A549 treated with CORT108297 at 1 μM for 4 hours (cell line): ENCODE data around the gene GSC. TPM values are rescaled to one million over a fixed set of nuclear protein-coding genes. Genes with fewer than 3 reads are reported as not detected.

Experiments used
- total RNA-seq: library from RNA; stranded (reverse); fragments of 200-300 nt; extraction: Qiagen RNA extraction; gene quantifications from 5 replicates; pipeline ENCODE4 v1.2.3, GENCODE V29; 2022

GSC gene
- 0.24 to 0.76 TPM (median 0.49 TPM) in 5 replicates for total RNA-seq

GRCh38 chr14:94769391-94770250, at the start of gene GSC:
Gene GSC, minus strand, starts transcription at chr14:94770113. Its CDS starts 98 bp downstream, at chr14:94770015.

Other genes starting within 250 kb of the GSC start
- not detected in 5 replicates for gene SERPINA4, start 208.7 kb downstream of the GSC start, total RNA-seq
- gene SERPINA5, start 188.7 kb downstream of the GSC start, total RNA-seq, result 0.05 to 0.16 TPM (median 0.14 TPM) in 5 replicates
- 6.6 to 11.2 TPM (median 9.0 TPM) in 5 replicates for gene SERPINA3, start 157.7 kb downstream of the GSC start, total RNA-seq